Smooth muscle cell (in vitro differentiated cells): Measurements from ENCODE around the gene SUPT6H. TPM values are rescaled to one million over a fixed set of nuclear protein-coding genes. Genes with fewer than 3 reads are reported as not detected.
"Not testable (repeated sequence)": the region's sequence is repeated elsewhere in the genome, so short reads cannot be mapped to it uniquely, and the experiment has no call there.

ENCODE experiments used
- DNase-seq: peaks from one replicate; lab custom pipeline; 2025; ENCODE audit not compliant: unreplicated experiment; lab: John Stamatoyannopoulos, UW
- H2AFZ ChIP-seq: fragments of 200-600 bp; sonication (generic); 2 replicates; pipeline ENCODE4 v1.6.0; 2016; ENCODE audit warnings: antibody characterized with exemption, low read depth, mild to moderate bottlenecking
- H3F3A ChIP-seq: fragments of 200-600 bp; sonication (generic); 2 replicates; pipeline ENCODE4 v1.6.0; 2017; ENCODE audit warnings: antibody characterized with exemption, low read depth
- H3K27ac ChIP-seq: fragments of 200-600 bp; sonication (generic); 2 replicates; pipeline ENCODE4 v1.5.1; 2016; ENCODE audit warnings: low read depth, mild to moderate bottlenecking
- H3K27me3 ChIP-seq: fragments of 200-600 bp; sonication (generic); 2 replicates; pipeline ENCODE4 v1.6.1; 2016; ENCODE audit warnings: low read depth, mild to moderate bottlenecking
- H3K36me3 ChIP-seq: fragments of 200-600 bp; sonication (generic); 2 replicates; pipeline ENCODE4 v1.5.1; 2016; ENCODE audit warnings: low read depth
- H3K4me1 ChIP-seq: fragments of 200-600 bp; sonication (generic); 2 replicates; pipeline ENCODE4 v1.5.1; 2016; ENCODE audit warnings: low read depth
- H3K4me2 ChIP-seq: fragments of 200-600 bp; sonication (generic); 2 replicates; pipeline ENCODE4 v1.6.0; 2016; ENCODE audit warnings: mild to moderate bottlenecking
- H3K4me3 ChIP-seq: fragments of 200-600 bp; sonication (generic); 2 replicates; pipeline ENCODE4 v1.5.1; 2016; ENCODE audit warnings: mild to moderate bottlenecking
- H3K79me2 ChIP-seq: fragments of 200-600 bp; sonication (generic); 2 replicates; pipeline ENCODE4 v1.6.0; 2016; ENCODE audit warnings: low read depth, mild to moderate bottlenecking
- H3K9ac ChIP-seq: fragments of 200-600 bp; sonication (generic); 2 replicates; pipeline ENCODE4 v1.6.0; 2016; ENCODE audit warnings: low read depth
- H3K9me3 ChIP-seq: fragments of 200-600 bp; sonication (generic); replicated peaks from 2 replicates; pipeline ENCODE4 v1.5.1; 2016; ENCODE audit warnings: low read depth
- H4K20me1 ChIP-seq: fragments of 200-600 bp; sonication (generic); 2 replicates; pipeline ENCODE4 v1.6.0; 2016; ENCODE audit warnings: low read depth
- WGBS: methylation state at CpG from one replicate; pipeline ENCODE4 v1.1.7; 2016; ENCODE audit warnings: low lambda C conversion rate; 5-methylcytosine and 5-hydroxymethylcytosine counted together
- polyA plus RNA-seq: library from polyadenylated mRNA; unstranded; fragments of >200 nt; fragmentation: Nextera tagmentation; extraction: Ambion mirVana; gene quantifications from 2 replicates; pipeline ENCODE4 v1.2.1, GENCODE V29; 2016
- total RNA-seq: library from RNA; depleted of rRNA; stranded (reverse); fragments of >200 nt; gene quantifications from 2 replicates; pipeline ENCODE4 v1.2.3, GENCODE V29; 2014
- TF ChIP-seq, protein P1 (sequence below): fragments of 200-600 bp; sonication (generic); IDR thresholded peaks from 2 replicates; pipeline ENCODE4 v1.5.1; 2017; ENCODE audit warnings: borderline replicate concordance, mild to moderate bottlenecking, antibody characterized with exemption; ENCODE audit not compliant: insufficient read depth, poor library complexity, severe bottlenecking

Gene SUPT6H
- total and polyA plus RNA-seq, 2 experiments from 2014 or later, result 22.4 to 64.0 TPM

- TF ChIP-seq, protein P1, sequence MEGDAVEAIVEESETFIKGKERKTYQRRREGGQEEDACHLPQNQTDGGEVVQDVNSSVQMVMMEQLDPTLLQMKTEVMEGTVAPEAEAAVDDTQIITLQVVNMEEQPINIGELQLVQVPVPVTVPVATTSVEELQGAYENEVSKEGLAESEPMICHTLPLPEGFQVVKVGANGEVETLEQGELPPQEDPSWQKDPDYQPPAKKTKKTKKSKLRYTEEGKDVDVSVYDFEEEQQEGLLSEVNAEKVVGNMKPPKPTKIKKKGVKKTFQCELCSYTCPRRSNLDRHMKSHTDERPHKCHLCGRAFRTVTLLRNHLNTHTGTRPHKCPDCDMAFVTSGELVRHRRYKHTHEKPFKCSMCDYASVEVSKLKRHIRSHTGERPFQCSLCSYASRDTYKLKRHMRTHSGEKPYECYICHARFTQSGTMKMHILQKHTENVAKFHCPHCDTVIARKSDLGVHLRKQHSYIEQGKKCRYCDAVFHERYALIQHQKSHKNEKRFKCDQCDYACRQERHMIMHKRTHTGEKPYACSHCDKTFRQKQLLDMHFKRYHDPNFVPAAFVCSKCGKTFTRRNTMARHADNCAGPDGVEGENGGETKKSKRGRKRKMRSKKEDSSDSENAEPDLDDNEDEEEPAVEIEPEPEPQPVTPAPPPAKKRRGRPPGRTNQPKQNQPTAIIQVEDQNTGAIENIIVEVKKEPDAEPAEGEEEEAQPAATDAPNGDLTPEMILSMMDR, result no peak
- Histone ChIP-seq H3K27me3 (no peaks in the 10 kb centered on the region), H3K27ac (peak overlapping the region; percentile 98), H2AFZ (no peak overlapping the region), H3F3A (peaks cover 36% of the 10 kb centered on the region), H3K9me3 (no peaks in the 10 kb centered on the region), H3K9ac (no peak overlapping the region), H3K79me2 (peaks cover 32% of the 10 kb centered on the region), H3K4me2 (no peak overlapping the region), H3K4me3 (no peak overlapping the region), H4K20me1 (peaks cover 47% of the 10 kb centered on the region), H3K36me3 (no peaks in the 10 kb centered on the region), H3K4me1 (peaks cover 33% of the 10 kb centered on the region)
- 86% methylated on average over 6 of the region's 6 CpGs for WGBS
- no peak for DNase-seq
Observed at GRCh38 chr17:28723159-28723835, 61.3 kb downstream of the SUPT6H start.

- peaks cover 32% of the 10 kb centered on the region for H3K79me2 ChIP-seq
- not testable (repeated sequence) for H3K9me3 ChIP-seq, H3K4me3 ChIP-seq, H3K4me2 ChIP-seq, H3K9ac ChIP-seq, H3K27me3 ChIP-seq, H3K36me3 ChIP-seq, DNase-seq, H2AFZ ChIP-seq
- peaks cover 47% of the 10 kb centered on the region for H4K20me1 ChIP-seq
- peak overlapping the region; percentile 98 for H3K27ac ChIP-seq
- peaks cover 27% of the 10 kb centered on the region for H3K4me1 ChIP-seq
- peaks cover 30% of the 10 kb centered on the region for H3F3A ChIP-seq
- WGBS, result 82% methylated on average over 4 of the region's 4 CpGs
Observed at GRCh38 chr17:28723836-28724499, 62.0 kb downstream of the SUPT6H start.

- H3K4me2 ChIP-seq, result peak overlapping the region; percentile 98
- no peaks in the 10 kb centered on the region for H3K27me3 ChIP-seq
- H2AFZ ChIP-seq, result no peak overlapping the region
- H3K4me1 ChIP-seq, result peaks cover 26% of the 10 kb centered on the region
- 73% methylated on average over 10 of the region's 10 CpGs for WGBS
- H3K9me3 ChIP-seq, result no peaks in the 10 kb centered on the region
- no peaks in the 10 kb centered on the region for H3K36me3 ChIP-seq
- H4K20me1 ChIP-seq, result peaks cover 47% of the 10 kb centered on the region
- peaks cover 26% of the 10 kb centered on the region for H3F3A ChIP-seq
- H3K79me2 ChIP-seq, result peaks cover 32% of the 10 kb centered on the region
- peak overlapping the region; percentile 86 for H3K4me3 ChIP-seq
- TF ChIP-seq, protein P1, result no peak
- DNase-seq, result no peak
- H3K27ac ChIP-seq, result peak overlapping the region; percentile 98
- H3K9ac ChIP-seq, result no peak overlapping the region
Observed at GRCh38 chr17:28724500-28725165, 62.6 kb downstream of the SUPT6H start.

- Histone ChIP-seq H3K9ac (peak overlapping the region; percentile 28), H4K20me1 (peaks cover 45% of the 10 kb centered on the region), H3K36me3 (no peaks in the 10 kb centered on the region), H3K4me3 (peak overlapping the region; percentile 86), H3F3A (peaks cover 25% of the 10 kb centered on the region), H2AFZ (no peak overlapping the region), H3K79me2 (peaks cover 29% of the 10 kb centered on the region), H3K4me2 (peak overlapping the region; percentile 98), H3K9me3 (no peaks in the 10 kb centered on the region), H3K27ac (peak overlapping the region; percentile 98), H3K27me3 (no peaks in the 10 kb centered on the region), H3K4me1 (peaks cover 26% of the 10 kb centered on the region)
- no peak for DNase-seq
- TF ChIP-seq, protein P1, result no peak
- WGBS, result 4% methylated on average over 20 of the region's 20 CpGs
Observed at GRCh38 chr17:28725166-28725659, 63.2 kb downstream of the SUPT6H start.
